K562 (cell line): ENCODE results near the gene IKBKE. TPM values are rescaled to one million over a fixed set of nuclear protein-coding genes. Genes with fewer than 3 reads are reported as not detected.

Source experiments
- BACH1 ChIP-seq: fragments of 200-800 bp; sonication (Bioruptor generic); IDR thresholded peaks from 2 replicates; pipeline ENCODE4 v1.6.1; 2016; ENCODE audit warnings: missing genetic modification characterization, missing compliant biosample characterization
- BRF1 ChIP-seq: IDR thresholded peaks from 3 replicates; pipeline ENCODE4 v1.6.1; 2011; ENCODE audit warnings: borderline replicate concordance, mild to moderate bottlenecking; ENCODE audit not compliant: insufficient read length; ENCODE audit errors: extremely low read depth
- FOXK2 ChIP-seq, 2 experiments: fragments of 450-650 bp; IDR thresholded peaks in 1 of 2; conservative IDR thresholded peaks in 1 of 2; 2 replicates each; pipeline ENCODE4 v1.6.1; 2016; ENCODE audit warnings: low read depth in 2 of 2, mild to moderate bottlenecking in 1 of 2
- HDAC2 ChIP-seq: fragments of 450-650 bp; IDR thresholded peaks from 2 replicates; pipeline ENCODE4 v1.6.1; 2016; ENCODE audit warnings: mild to moderate bottlenecking
- IFI16 ChIP-seq: fragments of 250-450 bp; sonication (Bioruptor Pico); IDR thresholded peaks from 2 replicates; pipeline ENCODE4 v2.1.2; 2022; ENCODE audit warnings: mild to moderate bottlenecking, inconsistent platforms
- JUND ChIP-seq, 2 experiments: IDR thresholded peaks; 2 replicates in 1 of 2; 3 replicates in 1 of 2; pipeline ENCODE4 v1.6.1; 2011; ENCODE audit warnings: borderline replicate concordance in 2 of 2, low read depth in 2 of 2, low read length in 2 of 2, improper control_type of control experiment in 1 of 2, missing biosample characterization in 1 of 2, missing genetic modification characterization in 1 of 2, missing genetic modification reagents in 1 of 2
- MAFF ChIP-seq: IDR thresholded peaks from 2 replicates; pipeline ENCODE4 v1.6.1; 2012; ENCODE audit warnings: low read length, improper control_type of control experiment
- MAFG ChIP-seq: fragments of 450-650 bp; conservative IDR thresholded peaks from 2 replicates; pipeline ENCODE4 v1.6.1; 2016; ENCODE audit warnings: missing genetic modification characterization, missing compliant biosample characterization
- NFE2 ChIP-seq: IDR thresholded peaks from 2 replicates; pipeline ENCODE4 v1.6.1; 2014; ENCODE audit warnings: antibody characterized with exemption, low read depth
- NFE2L1 ChIP-seq: fragments of 450-650 bp; IDR thresholded peaks from 2 replicates; pipeline ENCODE4 v1.6.1; 2016; ENCODE audit warnings: missing genetic modification characterization, low read depth, mild to moderate bottlenecking, missing compliant biosample characterization, moderate library complexity, borderline replicate concordance
- NFIC ChIP-seq: fragments of 450-650 bp; IDR thresholded peaks from 2 replicates; pipeline ENCODE4 v1.6.1; 2017; ENCODE audit warnings: mild to moderate bottlenecking, inconsistent platforms
- RCOR1 ChIP-seq, 2 experiments: IDR thresholded peaks; 2 replicates each; pipeline ENCODE4 v1.6.1; 2012; ENCODE audit warnings: low read depth in 2 of 2, low read length in 2 of 2, borderline replicate concordance in 1 of 2, improper control_type of control experiment in 1 of 2
- REST ChIP-seq, 2 experiments: fragments of 450-650 bp; formaldehyde crosslinking in 1 of 2; IDR thresholded peaks; 2 replicates each; pipeline versions ENCODE4 v1.4.0 to v1.6.1; 2014 to 2020; ENCODE audit warnings: mild to moderate bottlenecking in 2 of 2, borderline replicate concordance in 1 of 2, low read depth in 1 of 2
- ZNF23 ChIP-seq: fragments of 250-450 bp; sonication (Bioruptor Pico); IDR thresholded peaks from 2 replicates; pipeline ENCODE4 v1.4.0; 2020; ENCODE audit warnings: mild to moderate bottlenecking
- ZNF316 ChIP-seq: fragments of 450-650 bp; IDR thresholded peaks from 2 replicates; pipeline ENCODE4 v1.6.1; 2016
- polyA plus RNA-seq, 8 experiments: library from polyadenylated mRNA; depleted of rRNA in 4 of 8; stranded (reverse) in 5 of 8; unstranded in 3 of 8; fragments of >200 nt; fragmentation: Nextera tagmentation in 2 of 8; fragmentation: Illumina TruSeq in 1 of 8; extraction: Ambion mirVana in 2 of 8; extraction: Trizol in 1 of 8; gene quantifications; 2 replicates each; pipeline versions ENCODE4 v1.2.1 to v1.2.3, GENCODE V29; 2011 to 2014; ENCODE audit warnings: inconsistent platforms in 1 of 8, missing spikeins in 1 of 8
- total RNA-seq, 7 experiments: library from RNA; depleted of rRNA in 6 of 7; stranded (reverse); fragments of >200 nt in 6 of 7; fragmentation: Illumina TruSeq in 2 of 7; extraction: Trizol in 2 of 7; gene quantifications; 2 replicates each; pipeline versions ENCODE4 v1.2.1 to v1.2.3, GENCODE V29; 2011 to 2021; ENCODE audit warnings: low replicate concordance in 1 of 7
- TF ChIP-seq, protein P1 (sequence below): sonication (generic); formaldehyde crosslinking; IDR thresholded peaks from 2 replicates; pipeline ENCODE4 v1.8.0; 2023; ENCODE audit warnings: mild to moderate bottlenecking, missing genetic modification reagents
- TF ChIP-seq, protein P2 (sequence below), 2 experiments: fragments of 450-650 bp; conservative IDR thresholded peaks; 2 replicates each; pipeline ENCODE4 v1.6.1; 2017; ENCODE audit warnings: mild to moderate bottlenecking in 2 of 2, moderate library complexity in 2 of 2

The IKBKE gene
- total and polyA plus RNA-seq, 9 of the 15 experiments (the other 6 are each of a cell fraction or from before 2014, with no cell fraction given), result 2.3 to 9.0 (median 4.8) TPM

- TF ChIP-seq HDAC2 (peak; percentile 24; the same call in 1 of the 2 replicates), MAFG (peak; percentile 92), RCOR1 (IDR thresholded peaks at IDR 0.05; ENCODE audit: borderline replicate concordance in 1 of 2, low read depth in 2 of 2, low read length in 2 of 2) (peak in 1 of 2 experiments; percentile 23; a peak in 1 of 4 replicates), REST (IDR thresholded peaks at IDR 0.05; ENCODE audit: borderline replicate concordance) (no peak), REST (CRISPR knock-in tag; IDR thresholded peaks at IDR 0.05; ENCODE audit: low read depth) (no peak), NFIC (peak; percentile 48; the same call in 1 of the 2 replicates), JUND (IDR thresholded peaks at IDR 0.05; ENCODE audit: borderline replicate concordance, low read depth, low read length) (no peak), JUND (tag; IDR thresholded peaks at IDR 0.05; ENCODE audit: borderline replicate concordance, low read depth, low read length) (peak; percentile 30; the same call in 1 of the 3 replicates), MAFF (peak; percentile 77), BRF1 (no peak), ZNF316 (peak; percentile 92), FOXK2 (conservative IDR thresholded peaks at IDR 0.05 in 1 of 2, IDR thresholded peaks at IDR 0.05 in 1 of 2; ENCODE audit: low read depth in 2 of 2) (0 out of 4 replicates have a peak, but pooled peaks have one; percentile 30 to 45), NFE2L1 (tag) (peak; percentile 56; the same call in 1 of the 2 replicates), ZNF23 (CRISPR knock-in tag) (no peak), IFI16 (CRISPR knock-in tag) (no peak), BACH1 (tag) (peak; percentile 69; the same call in 1 of the 2 replicates), NFE2 (peak; percentile 89)
- TF ChIP-seq, protein P1, sequence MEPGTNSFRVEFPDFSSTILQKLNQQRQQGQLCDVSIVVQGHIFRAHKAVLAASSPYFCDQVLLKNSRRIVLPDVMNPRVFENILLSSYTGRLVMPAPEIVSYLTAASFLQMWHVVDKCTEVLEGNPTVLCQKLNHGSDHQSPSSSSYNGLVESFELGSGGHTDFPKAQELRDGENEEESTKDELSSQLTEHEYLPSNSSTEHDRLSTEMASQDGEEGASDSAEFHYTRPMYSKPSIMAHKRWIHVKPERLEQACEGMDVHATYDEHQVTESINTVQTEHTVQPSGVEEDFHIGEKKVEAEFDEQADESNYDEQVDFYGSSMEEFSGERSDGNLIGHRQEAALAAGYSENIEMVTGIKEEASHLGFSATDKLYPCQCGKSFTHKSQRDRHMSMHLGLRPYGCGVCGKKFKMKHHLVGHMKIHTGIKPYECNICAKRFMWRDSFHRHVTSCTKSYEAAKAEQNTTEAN (CRISPR knock-in tag), result no peak
- TF ChIP-seq, protein P2, sequence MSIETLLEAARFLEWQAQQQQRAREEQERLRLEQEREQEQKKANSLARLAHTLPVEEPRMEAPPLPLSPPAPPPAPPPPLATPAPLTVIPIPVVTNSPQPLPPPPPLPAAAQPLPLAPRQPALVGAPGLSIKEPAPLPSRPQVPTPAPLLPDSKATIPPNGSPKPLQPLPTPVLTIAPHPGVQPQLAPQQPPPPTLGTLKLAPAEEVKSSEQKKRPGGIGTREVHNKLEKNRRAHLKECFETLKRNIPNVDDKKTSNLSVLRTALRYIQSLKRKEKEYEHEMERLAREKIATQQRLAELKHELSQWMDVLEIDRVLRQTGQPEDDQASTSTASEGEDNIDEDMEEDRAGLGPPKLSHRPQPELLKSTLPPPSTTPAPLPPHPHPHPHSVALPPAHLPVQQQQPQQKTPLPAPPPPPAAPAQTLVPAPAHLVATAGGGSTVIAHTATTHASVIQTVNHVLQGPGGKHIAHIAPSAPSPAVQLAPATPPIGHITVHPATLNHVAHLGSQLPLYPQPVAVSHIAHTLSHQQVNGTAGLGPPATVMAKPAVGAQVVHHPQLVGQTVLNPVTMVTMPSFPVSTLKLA (conservative IDR thresholded peaks at IDR 0.05), result no peak
Observed at GRCh38 chr1:206464456-206464964, 5.8 kb upstream of the IKBKE start (continued).
